SW 1271 (cell line): ENCODE data around the gene CTU2.

Experiments used
- DNase-seq, 2 experiments: peaks; one replicate each; lab custom pipeline; 2025; lab: John Stamatoyannopoulos, UW

CTU2 gene

DNA sequence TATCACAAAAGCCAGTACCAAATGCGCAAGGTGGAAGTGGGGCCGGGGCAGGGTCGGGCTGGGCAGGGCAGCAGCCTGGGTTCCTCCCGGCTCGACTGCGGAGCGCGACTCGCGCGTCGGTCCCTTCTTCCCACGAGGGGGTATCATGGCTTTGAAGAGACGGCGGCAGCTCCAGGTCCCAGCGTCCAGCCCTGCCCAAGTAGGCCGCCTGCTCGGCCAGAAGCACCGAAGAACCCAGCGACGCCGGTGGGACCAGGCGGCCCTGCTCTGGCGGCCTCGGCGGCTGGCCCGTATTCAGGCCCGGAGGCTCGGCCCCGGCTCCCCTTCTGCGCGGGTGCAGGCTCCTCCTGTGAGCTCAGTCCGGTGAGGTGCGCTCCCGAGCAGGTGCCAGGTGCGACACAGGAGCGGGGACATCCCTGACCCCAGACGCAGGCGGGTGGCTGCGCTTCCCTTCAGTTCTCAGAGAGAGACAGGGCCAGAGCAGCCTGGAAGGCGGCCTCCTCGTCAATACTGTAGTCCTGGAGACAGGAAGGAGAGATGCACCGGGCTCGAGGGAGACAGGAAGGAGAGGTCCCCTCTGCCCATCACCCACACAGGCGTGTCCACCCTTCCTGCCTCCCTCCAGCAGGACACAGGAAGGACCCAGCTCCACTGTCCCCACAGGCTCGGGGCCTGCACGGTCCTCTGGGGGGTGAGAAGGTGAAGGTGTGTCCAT, 9.0 kb upstream of the CTU2 start:
- DNase-seq = no peak

DNA sequence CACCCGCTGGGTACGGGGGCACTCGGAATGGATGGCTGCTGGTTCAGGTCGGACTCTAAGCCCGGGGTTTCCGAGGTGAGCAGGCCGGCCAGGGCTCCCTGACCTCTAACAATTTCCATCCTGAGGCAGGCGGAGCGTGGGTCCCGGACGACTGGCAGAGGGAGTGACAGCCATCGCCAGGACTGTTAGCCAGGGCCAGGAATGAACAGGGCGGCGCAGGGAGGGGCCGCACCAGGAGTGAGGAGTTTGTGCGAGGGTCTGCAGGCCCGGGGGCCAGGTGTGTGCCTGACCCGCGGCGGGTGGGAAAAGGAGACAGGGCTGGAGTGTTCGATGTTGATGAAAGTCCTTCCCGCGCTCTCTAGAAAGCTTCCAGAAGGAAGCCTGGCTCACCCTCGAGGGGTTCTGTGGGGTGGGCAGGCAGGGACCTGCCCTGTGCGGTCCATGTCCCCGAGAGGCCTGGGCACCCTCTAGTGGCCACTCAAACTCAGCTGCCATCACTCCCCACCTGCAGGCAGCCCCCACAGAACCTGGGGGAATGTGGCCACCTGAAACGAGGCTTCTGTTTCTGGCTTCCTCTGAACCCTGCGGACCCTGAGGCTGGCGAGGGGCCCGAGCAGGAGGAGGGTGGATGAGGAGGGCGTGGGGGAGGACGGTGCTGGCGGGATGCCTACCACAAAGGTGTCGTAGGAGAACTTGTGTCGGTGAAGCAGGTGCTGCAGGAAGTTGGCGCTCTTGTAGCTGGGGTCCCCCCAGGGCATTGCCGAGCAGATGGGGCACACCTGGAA, 8.3 kb upstream of the CTU2 start:
- DNase-seq = no peak

DNA sequence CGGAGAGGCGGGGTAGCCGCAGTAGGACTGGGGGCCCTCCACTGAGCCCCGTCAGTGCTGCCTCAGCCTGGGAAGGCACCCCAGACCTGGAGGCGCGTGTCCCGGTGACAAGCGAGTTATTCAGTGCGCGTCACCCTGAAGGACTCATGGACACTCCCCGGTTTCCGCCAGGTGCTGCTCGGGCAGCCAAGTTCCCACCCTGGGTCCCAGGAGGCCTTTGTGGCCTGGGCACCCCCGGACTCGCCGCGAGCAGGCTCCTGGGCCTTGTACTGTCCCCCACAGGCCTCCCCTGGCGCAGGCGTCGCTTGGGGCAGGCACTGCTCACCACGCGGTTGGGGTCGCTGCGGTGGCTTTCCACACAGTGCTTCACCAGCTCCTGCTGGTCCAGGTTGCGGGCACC, 7.7 kb upstream of the CTU2 start:
- no peak for DNase-seq

DNA sequence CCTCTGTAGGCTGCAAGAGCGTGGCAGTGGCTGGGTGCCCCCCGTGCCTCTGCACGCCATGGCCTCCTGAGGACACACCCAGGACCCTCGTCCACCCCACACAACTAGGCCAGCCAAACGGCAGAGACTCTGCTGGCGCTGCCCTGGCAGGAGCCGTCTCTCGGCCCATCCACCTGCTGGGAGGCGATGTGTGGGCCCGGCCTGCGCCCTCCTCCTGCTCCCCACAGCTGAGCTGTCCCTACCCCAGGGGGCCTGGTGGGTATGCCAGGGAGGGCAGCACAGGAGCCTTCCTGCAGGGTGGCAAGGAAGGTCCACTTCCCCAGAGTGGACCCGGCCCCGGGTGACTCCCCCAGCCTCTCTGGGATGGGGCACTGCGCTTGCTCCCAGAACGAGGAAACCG, 7.1 kb upstream of the CTU2 start:
- DNase-seq = no peak

DNA sequence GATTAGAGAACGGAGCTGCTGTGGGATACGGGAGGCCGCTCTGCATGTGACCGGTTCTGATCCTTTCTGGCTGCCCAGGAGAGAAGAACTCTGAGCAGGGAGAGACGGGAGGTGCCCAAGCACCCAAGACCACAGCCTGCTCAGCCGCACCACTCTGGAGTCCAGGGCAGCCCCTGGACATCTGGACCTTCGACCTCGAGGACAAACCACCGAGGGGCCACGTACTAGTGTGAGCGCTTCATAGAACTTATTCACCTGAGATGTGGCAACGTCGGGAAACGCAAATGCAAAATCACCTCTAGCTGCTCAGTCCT, 6.0 kb upstream of the CTU2 start:
- no peak for DNase-seq

DNA sequence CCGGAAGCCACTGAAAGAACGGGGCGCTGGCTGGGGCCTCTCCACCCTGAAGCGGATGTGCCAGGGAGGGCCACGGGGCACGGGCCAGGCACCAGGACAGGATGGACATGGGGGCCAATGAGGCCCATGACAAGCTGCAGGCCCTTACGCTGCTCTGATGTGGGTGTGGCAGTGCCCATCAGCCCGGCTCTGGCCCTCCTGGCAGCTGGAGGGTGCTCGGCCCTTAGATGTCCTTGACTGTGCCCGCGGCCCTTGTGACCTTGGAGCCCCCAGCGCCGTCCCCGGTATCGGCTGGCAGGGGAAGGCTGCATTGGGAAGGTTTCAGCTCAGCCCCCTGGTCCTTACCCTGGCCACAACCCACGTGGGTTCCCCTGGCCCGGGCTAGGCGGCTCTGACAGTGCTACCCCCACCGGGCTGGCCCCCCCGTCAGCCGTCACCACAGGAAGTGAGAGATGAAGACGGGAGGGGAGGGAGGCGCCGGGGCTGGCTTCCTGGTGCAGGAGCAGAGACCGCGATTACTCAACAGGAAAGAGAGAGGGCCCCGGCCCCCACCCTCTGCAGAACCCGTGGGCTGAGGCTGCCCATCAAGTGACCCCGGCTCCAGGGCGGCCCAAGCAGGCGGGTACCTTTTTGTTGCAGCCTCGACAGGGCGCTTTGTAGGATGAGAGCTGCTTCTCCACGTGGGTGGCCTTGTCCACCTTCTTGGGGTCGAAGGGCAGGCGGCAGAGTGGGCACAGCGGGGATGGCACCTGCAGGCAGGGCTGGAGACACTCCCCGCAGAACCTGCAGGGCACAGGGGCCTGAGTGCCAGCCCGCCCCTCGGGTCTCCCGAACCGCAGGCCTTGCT, 5.4 kb upstream of the CTU2 start:
- no peak for DNase-seq

DNA sequence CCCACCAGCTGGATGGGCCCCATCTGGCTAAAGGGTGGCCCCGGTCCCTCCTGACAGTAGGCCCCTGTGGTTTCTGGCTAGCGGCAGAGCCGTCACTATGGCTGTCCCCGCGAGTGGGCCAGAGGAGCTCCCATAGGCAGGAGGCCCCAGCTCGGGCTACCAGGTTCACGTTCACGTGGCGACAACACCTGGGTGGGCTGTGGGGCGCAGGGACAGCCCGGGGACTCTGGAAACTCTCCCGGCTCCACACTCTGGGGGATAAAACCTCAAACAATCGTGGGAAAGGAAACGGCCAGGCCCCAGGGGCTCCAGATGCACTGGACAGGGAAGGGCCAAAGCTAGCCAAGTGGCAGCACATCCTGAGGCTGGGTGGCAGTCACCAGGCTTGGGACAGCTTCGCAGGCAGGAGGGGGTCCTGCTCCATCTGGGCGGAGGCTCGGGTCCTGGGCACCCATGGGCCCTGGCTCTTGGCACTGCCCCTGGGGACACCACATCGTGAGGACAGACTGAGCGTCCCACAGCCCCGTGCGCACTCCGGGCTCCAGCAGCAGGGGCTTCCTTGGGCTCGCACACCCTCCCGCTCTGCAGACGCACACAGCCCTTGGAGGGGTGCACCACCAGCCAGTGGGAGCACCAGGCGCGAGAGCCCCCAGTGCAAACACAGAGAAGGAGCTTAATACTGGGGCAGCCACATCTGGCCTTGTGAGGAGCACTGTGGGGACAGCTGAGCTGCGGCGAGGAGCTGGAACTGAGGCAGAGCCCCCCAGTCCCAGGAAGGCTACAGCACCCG, 4.5 kb upstream of the CTU2 start:
- no peak for DNase-seq

DNA sequence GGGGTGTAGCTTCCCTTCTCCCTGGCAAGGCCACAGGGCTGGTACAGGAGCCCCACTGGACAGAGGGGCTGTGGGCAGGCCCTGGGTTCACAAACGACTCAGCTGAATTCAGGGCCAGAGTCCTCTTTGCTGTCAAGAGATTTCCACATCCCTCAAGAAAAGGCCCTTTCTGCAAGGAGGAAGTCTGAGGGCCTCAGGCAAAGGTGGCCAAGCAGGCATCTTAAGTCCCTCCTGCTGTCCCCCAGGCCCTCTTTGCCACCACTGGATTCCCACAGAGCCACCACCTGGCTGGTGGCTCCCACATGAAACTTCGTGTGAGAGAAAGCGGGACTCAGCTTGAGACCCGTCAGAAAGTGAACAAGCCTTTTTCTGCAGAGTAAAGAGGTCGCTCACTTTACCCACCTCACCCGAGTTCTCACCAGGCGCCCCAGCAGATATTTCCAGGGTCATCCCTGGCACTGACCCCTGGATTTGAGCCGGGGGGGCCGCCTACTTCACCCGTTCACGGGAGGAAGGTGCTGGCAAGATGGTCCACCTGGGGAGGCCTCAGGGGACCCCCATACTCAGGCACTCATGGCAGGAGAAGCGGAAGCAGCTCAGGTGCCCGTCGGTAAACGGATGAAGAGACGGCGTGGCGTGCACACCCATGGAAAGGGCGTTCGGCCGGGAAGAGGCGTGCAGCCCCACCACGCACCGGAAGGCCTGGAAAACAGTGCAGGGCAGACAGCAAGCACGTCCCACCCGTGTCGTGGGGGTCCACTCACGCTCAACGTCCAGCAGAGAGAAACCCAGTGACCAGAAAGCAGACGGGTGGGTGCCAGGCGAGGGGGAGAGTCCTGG, 3.7 kb upstream of the CTU2 start:
- no peak for DNase-seq

DNA sequence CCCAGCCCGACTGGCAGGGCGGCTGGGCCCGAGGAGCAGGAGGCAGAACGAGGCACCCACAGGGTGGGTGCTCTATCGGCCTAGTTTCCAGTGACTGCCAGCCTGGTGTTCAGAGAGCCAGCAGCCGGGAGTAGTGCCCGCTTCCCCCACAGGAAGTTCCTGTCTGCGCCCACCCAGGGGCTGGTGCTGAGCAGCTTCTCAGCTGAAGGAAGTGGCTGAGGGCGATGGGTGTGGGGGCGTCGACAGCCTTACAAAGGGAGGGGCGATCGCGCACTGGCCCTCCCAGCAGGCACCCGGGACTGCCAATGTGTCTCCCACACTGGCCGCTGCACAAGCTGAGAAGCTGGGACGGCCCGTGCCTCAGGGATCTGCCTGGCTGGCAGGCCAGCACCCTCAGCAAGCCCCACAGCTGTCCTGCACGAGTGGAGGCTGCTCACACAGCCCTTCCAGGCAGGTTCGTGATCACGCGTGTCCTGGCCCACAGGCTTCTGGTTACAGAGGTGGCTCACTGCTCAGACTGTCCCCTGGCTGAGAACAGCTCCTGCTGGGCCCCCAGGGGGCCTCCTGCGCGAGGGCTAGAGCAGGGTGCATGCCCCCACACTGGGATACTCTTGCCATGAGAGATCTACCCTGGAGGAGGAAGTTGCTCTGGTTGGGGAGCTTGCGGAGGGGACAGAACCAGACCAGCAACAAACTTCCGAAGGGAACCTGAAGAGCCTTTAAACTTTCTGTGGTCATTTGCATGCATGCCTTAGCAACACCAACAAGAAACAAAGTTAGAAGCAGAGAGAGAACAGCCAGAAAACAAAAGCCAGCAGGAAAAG, 2.6 kb upstream of the CTU2 start:
- no peak for DNase-seq

DNA sequence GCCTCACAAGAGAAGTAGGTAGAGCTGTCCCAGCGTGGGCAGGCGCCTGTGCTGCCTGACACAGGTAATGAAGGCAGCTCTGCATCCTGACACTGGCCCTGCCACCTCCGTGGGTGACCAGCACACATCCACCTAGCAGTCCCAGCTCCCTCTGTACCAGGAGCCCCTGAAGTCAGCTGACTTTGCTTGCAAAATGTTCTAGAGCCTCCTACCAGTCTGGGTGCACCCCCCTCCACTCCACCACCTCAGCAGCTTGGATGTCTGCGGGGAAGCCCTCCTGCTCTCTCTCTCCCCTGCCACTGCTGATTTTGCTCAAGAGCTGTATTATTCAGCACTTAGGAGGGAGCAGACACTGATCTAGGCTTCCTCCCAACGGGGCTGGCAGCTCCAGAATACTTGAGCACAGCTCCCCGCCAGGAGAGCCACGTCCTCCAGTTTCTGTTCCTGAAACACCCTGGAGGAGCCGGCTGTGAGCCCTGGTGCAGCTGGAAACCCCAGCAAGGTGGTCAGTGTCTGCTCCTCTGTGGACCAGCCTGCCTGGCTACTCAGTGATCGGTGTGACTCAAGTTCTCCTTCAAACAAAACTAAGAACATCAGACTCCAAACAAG, 1.1 kb upstream of the CTU2 start:
- no peak for DNase-seq

DNA sequence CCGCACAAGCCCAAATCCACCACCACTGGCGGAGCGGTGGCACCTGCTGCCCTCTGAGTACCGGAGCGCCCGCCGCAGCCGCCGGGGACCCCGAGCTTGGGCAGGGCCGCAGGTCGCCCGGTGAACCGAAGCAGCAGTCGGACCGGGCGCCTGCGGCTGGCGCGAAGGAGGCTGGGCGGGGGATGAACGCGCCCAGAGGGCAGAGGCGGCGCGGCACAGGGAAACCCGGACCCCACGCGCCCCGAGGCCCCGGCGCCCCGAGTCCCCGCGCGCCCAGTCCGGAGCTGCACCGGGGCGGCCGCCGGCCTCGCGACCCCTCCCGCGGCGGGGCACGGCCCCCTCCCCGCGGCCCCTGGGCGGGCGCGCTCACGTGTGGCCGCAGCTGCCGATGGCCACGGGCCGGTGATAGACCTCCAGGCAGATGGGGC, 488 bp upstream of the CTU2 start:
- no peak for DNase-seq

DNA sequence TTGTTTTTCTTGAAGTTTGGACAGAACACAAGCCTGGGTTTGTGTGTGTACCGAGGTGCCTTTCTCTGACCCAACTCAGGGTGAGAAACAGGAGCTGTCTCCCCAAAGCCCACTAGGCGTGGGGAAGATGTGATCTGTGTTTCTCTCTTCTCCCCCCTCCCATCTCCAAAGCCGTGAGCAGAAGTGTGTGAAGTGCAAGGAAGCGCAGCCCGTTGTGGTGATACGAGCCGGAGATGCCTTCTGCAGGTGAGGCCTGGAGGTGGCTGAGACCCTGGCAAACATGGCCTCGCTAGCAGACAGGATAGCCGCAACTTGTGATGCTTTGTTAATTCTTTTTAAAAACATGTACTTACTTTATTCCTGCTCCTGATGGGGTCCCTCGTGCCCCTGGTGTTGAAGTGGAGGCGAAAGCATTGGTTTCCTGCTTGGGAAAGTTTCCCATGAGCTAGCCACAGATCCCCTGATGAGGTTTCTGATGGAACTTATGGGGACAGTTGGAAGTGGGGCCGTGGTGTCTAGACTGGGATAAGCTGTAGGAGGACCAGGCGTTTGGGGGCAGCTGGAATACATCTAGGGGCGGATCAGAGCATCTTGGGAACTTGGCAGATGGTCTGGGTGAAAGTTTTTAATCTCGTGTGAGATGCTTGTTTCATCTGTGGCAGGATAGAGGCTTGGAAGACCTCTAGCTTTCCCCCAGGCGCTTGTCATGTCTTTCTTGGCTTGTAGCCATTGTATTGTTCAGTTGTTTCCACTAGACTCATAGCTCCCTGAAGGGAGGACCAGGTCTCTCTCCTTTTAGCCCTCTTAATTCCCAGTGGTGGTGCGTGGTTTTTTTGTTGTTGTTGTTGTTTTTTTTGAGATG, 893 bp downstream of the CTU2 start:
- no peak for DNase-seq

DNA sequence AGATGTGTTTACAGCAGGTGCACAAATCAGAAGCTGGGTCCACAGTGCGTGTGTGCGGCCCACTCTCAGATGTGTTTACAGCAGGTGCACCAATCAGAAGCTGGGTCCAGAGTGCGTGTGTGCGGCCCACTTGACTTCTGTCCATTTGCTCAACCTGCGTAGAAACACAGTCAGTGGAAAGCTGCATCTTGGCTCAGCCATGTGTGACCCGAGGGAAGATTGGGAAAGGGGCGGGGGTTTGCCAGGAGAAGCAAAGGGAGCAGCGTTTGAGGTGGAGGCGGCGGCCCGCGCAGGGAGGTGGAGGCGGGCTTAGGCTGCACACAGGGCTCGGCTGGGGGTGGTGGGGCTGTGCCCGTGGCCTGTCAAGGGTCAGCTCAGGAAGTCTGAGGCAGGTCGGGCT, 4.3 kb downstream of the CTU2 start:
- no peak for DNase-seq

DNA sequence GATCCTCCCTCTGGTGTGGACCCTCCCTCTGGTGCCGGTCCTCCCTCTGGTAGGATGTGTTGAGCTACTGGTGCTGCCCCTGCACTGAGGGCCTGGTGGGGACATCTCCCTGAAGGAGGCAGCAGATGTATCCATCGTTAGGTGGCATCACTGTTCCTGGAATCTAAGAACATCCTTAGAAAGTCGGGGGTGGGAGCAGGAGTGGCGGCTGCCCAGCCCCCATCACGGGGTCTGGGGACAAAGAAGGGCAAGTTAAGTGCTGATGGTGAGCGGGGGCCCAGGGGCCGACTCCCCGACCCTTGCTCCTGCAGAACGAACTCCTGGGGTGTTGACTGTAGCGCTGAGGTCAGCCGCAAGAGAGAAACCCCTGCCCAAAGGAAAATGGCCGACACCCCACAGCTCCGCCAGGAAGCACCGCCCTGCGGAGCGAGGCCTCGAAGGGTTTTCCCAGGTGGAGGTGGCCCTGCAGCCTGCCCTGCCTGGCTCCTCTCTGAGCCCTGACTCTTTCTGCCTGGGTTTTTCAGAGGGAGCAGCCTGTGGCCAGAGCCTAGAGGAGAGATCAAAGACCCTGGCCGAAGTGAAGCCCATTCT, 5.5 kb downstream of the CTU2 start:
- no peak for DNase-seq

DNA sequence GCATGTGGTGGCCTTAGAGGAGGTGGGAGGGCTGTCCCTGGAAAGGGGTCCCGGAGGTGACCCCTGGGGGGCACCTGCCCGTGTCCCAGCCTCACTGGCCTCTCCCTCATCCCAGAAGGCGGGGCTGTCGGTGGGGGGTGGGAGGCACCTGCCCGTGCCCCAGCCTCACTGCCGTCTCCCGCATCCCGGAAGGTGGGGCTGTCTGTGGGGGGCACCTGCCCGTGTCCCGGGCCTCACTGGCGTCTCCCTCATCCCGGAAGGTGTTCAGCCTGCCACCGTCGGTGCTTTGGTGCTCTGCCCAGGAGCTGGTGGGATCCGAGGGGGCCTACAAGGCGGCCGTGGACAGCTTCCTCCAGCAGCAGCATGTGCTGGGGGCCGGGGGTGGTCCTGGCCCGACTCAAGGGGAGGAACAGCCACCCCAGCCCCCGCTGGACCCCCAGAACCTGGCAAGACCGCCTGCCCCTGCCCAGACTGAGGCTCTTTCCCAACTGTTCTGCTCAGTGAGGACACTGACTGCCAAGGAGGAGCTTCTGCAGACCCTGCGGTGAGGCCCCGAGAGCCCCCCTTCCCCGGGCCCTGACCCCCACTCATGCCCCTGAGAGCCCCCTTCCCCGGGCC, 6.2 kb downstream of the CTU2 start:
- no peak for DNase-seq

DNA sequence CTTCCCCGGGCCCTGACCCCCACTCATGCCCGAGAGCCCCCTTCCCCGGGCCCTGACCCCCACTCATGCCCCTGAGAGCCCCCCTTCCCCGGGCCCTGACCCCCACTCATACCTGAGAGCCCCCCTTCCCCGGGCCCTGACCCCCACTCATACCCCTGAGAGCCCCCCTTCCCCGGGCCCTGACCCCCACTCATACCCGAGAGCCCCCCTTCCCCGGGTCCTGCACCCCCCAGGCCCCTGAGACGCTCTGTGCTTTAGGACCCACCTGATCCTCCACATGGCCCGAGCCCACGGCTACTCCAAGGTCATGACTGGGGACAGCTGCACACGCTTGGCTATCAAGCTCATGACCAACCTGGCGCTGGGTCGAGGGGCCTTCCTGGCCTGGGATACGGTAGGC, 6.8 kb downstream of the CTU2 start:
- no peak for DNase-seq

DNA sequence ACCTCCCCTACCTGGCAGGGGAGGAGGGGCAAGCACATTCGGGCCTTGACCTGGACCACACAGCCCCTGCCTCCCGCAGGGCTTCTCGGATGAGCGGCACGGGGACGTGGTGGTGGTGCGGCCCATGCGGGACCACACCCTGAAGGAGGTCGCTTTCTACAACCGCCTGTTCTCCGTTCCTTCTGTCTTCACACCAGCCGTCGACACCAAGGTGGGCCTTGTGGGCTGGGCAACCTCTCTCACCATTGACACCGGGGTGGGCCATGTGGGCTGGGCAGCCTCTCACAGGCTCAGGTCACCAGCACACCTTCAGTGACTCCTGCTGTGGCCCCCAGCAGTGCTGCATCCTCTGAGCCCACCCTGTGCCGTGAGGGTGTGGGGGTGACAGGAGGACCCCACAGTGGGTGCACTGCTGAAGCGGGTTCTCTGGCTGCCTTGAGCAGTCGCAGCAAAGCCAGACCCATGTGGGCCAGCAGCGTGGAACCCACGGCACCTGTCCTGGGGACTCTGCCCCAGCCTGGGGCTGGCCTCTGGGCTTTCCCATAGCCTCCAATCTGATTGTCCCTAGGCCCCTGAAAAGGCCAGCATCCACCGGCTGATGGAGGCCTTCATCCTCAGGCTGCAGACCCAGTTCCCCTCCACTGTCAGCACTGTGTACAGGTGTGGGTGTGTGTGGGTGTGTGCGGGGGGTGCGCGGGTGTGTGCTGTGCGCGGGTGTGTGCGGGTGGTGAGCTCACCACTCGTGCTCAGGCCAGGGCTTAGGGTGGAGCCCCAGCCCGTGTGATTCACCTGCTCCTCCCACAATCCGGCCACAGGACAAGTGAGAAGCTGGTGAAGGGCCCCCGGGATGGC, 7.5 kb downstream of the CTU2 start:
- no peak for DNase-seq
